ENCODE data around the gene MED31. TPM values are rescaled to one million over a fixed set of nuclear protein-coding genes. Genes with fewer than 3 reads are reported as not detected.
"Not testable (repeated sequence)": the region's sequence is repeated elsewhere in the genome, so short reads cannot be mapped to it uniquely, and the experiment has no call there.

Gene MED31
- total RNA-seq, 1 donor from 2014 or later: 17.4 TPM

DNA sequence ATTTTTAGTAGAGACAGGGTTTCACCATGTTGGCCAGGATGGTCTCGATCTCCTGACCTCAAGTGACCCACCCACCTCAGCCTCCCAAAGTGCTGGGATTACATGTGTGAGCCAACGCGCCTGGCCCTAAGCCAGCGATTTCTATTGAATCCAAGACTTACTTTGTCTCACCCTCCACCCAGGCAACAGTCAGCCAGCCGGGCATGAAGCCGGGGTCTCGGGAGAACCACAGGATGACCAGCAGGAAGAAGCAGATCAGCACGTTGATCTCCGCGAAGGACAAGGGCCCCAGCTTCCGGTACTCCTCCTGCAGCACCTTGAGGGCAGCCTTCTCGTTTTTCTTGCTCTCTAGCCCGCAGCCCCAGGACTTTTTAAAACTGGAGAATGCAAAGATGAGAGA, 44.2 kb upstream of the MED31 start:
- no peaks in the 10 kb centered on the region for H3K9me3 ChIP-seq
- ATAC-seq (no peak), DNase-seq (no peak)
- TF ChIP-seq, protein P1, sequence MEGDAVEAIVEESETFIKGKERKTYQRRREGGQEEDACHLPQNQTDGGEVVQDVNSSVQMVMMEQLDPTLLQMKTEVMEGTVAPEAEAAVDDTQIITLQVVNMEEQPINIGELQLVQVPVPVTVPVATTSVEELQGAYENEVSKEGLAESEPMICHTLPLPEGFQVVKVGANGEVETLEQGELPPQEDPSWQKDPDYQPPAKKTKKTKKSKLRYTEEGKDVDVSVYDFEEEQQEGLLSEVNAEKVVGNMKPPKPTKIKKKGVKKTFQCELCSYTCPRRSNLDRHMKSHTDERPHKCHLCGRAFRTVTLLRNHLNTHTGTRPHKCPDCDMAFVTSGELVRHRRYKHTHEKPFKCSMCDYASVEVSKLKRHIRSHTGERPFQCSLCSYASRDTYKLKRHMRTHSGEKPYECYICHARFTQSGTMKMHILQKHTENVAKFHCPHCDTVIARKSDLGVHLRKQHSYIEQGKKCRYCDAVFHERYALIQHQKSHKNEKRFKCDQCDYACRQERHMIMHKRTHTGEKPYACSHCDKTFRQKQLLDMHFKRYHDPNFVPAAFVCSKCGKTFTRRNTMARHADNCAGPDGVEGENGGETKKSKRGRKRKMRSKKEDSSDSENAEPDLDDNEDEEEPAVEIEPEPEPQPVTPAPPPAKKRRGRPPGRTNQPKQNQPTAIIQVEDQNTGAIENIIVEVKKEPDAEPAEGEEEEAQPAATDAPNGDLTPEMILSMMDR (IDR thresholded peaks at IDR 0.05): no peak
- no peaks in the 10 kb centered on the region for H3K27me3 ChIP-seq
- no peak overlapping the region for H3K4me3 ChIP-seq
- no peaks in the 10 kb centered on the region for H3K36me3 ChIP-seq
- H3K27ac ChIP-seq: no peak overlapping the region
- H3K4me1 ChIP-seq: no peaks in the 10 kb centered on the region
- intact Hi-C loops (cut with DNase I): no loop called here

DNA sequence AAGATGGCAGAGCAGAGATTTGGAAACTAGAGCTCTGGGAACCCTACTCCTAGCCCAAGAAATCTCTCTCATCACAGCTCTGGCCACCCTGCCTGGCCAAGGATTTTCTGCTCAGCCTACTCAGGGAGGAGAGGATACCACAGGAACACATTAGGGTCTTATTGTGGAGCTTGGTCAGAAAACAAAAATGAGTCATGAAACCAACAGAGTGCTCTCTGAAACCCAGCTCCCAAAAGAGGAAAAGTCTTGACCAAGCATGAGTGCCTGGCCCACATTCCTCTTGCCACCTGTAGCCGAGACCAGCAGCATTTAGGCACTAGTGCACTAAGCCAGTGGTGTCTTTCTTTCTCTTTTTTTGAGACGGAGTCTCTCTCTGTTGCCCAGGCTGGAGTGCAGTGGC, 43.6 kb upstream of the MED31 start:
- intact Hi-C loops (cut with DNase I): no loop called here
- no peaks in the 10 kb centered on the region for H3K27me3 ChIP-seq
- DNase-seq: no peak
- ATAC-seq: no peak
- no peaks in the 10 kb centered on the region for H3K9me3 ChIP-seq
- no peak overlapping the region for H3K27ac ChIP-seq
- TF ChIP-seq, protein P1 (IDR thresholded peaks at IDR 0.05): no peak
- H3K36me3 ChIP-seq: no peaks in the 10 kb centered on the region
- no peak overlapping the region for H3K4me3 ChIP-seq
- no peaks in the 10 kb centered on the region for H3K4me1 ChIP-seq

DNA sequence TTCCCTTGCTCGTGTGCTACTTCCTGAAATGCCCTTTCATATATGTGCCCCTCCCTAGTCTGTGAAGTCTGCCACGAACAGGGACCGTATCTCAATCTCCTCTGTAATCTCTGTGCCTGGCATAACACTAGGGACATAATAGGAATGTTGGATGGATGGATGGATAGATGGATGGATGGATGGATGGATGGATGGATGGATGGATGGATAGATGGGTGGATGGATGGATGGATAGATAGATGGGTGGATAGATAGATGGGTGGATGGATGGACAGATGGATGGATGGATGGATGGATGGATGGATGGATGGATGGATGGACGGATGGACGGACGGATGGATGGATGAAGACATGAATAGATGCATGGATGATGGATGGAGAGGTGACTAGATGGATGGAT, 40.6 kb upstream of the MED31 start:
- ATAC-seq; intact Hi-C loops (cut with DNase I); H3K4me3 ChIP-seq; H3K27me3 ChIP-seq; H3K4me1 ChIP-seq; H3K9me3 ChIP-seq; H3K27ac ChIP-seq; H3K36me3 ChIP-seq; DNase-seq: not testable (repeated sequence)

DNA sequence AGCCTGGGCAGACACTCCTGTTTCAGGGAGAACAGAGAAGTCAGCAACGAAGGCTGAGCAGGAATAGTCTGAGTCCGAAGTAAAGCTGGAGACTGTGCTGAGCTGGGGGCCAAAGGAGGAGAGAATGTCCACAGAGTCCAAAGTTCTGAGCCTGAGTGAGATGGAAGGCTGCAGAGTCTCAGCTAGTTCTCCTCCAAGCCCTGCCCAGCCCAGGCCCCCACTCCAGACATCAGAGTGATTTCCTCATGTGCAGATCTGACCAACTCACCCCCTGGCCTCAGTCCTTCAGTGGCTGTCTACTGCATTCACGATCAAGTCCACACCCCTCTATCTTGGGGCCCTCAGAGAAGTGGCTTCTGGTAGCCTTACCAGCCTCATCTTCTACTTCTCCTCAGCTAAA, 40.1 kb upstream of the MED31 start:
- H3K27me3 ChIP-seq: no peaks in the 10 kb centered on the region

DNA sequence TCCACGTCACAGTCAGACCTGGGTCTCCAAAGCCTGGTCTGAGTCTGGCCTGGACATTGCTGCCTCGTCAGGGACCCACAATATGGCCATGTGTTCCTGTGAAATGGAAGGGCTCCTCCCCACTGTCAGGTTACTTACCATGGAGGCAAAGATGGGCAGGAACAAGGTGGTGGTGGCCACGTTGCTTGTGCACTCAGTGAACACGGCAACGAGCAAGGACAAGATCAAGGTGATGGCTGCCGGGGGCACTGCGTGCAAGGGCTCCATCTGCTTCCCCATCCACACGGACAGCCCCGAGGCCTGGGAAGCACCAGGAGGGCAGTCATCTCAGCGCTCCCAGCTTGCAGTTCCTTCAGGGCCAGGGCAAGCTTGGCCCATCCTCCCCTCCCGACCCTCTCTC, 39.2 kb upstream of the MED31 start:
- Histone ChIP-seq H3K9me3 (no peaks in the 10 kb centered on the region), H3K27me3 (no peaks in the 10 kb centered on the region), H3K36me3 (no peaks in the 10 kb centered on the region), H3K27ac (no peak overlapping the region), H3K4me1 (no peaks in the 10 kb centered on the region), H3K4me3 (no peak overlapping the region)
- DNase-seq (no peak), ATAC-seq (no peak)
- TF ChIP-seq, protein P1 (IDR thresholded peaks at IDR 0.05): no peak
- intact Hi-C loops (cut with DNase I): no loop called here

More for the DNA sequence above, 40.1 kb upstream of the MED31 start:
- TF ChIP-seq, protein P1 (IDR thresholded peaks at IDR 0.05): no peak
- H3K27ac ChIP-seq: no peak overlapping the region
- H3K36me3 ChIP-seq: no peaks in the 10 kb centered on the region
- H3K4me3 ChIP-seq: no peak overlapping the region
- ATAC-seq (no peak), DNase-seq (no peak)
- H3K9me3 ChIP-seq: no peaks in the 10 kb centered on the region
- H3K4me1 ChIP-seq: no peaks in the 10 kb centered on the region
- intact Hi-C loops (cut with DNase I): no loop called here

DNA sequence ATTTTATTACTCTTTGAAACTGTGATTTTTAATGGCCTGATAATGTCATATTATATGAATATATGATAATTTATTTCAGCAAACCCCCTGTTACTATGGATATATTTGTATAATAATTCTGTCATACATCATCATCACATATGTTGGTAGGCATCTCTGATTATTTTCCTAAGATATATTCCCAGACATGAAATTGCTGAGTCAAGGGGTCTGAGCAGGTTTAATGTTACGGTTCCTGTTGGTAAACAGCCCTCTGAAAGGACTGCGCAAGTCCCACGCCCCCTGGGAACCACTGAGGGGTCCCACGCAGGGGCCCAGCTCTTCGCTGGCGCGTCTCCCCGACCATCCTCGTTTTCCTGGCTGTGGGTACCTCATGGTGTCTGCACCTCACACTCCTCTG, 37.5 kb upstream of the MED31 start:
- DNase-seq (no peak), ATAC-seq (no peak)
- TF ChIP-seq, protein P1 (IDR thresholded peaks at IDR 0.05): no peak
- Histone ChIP-seq H3K4me1 (no peaks in the 10 kb centered on the region), H3K9me3 (no peaks in the 10 kb centered on the region), H3K27ac (no peak overlapping the region), H3K4me3 (no peak overlapping the region), H3K27me3 (no peaks in the 10 kb centered on the region), H3K36me3 (no peaks in the 10 kb centered on the region)
- intact Hi-C loops (cut with DNase I): no loop called here

Measured in upper lobe of right lung (tissue), 1 donor.